K562 (cell line): ENCODE measurements around the gene SLC49A3. TPM values are rescaled to one million over a fixed set of nuclear protein-coding genes. Genes with fewer than 3 reads are reported as not detected.

ENCODE experiments used
- ATAC-seq: fragments of 200-7000 bp; cut with Tn5 transposase; 3 replicates; pipeline ENCODE4 v1.9.1; 2020; ENCODE audit warnings: moderate library complexity
- BruUV-seq: library from RNA; stranded (reverse); fragments of 400-500 nt; replicated peaks from 2 replicates; lab custom pipeline; 2021; lab: Mats Ljungman, UMichigan
- CTCF ChIA-PET: fragments of 300-600 bp; formaldehyde crosslinking; extraction: SDS; loops from one replicate; lab custom pipeline; 2021; ENCODE audit warnings: low intra/inter-chr PET ratio; lab: Yijun Ruan, JAX
- POLR2A ChIA-PET: fragments of 300-600, 350-650 bp; sonication (Branson Sonifier 250); formaldehyde crosslinking; extraction: SDS; loops from one replicate; lab custom pipeline; 2021; ENCODE audit warnings: antibody characterized with exemption, inconsistent platforms; lab: Yijun Ruan, JAX
- DNase-seq, 4 experiments: peaks; one replicate each; pipeline versions ENCODE4 v3.0.0 to v3.0.0-alpha.2; 2011 to 2018; ENCODE audit warnings: low spot score in 3 of 4, mixed read lengths in 3 of 4; ENCODE audit errors: extremely low read depth in 1 of 4
- FAIRE-seq: peaks from 2 replicates; lab custom pipeline; 2011; peaks lifted over from hg19 to GRCh38; lab: Jason Lieb, UNC
- H2AFZ ChIP-seq: 2 replicates; pipeline ENCODE4 v1.6.0; 2011; ENCODE audit warnings: low read depth, low read length, control low read depth, inconsistent platforms
- H3K27ac ChIP-seq: fragments of 200-600 bp; 3 replicates; pipeline ENCODE4 v1.8.0; 2011; ENCODE audit warnings: low read depth, mild to moderate bottlenecking, control low read depth, inconsistent platforms, low read length, moderate library complexity, mixed read lengths; ENCODE audit errors: extremely low read depth
- H3K27me3 ChIP-seq, 2 experiments: fragments of 300-600 bp in 1 of 2; 2 replicates in 1 of 2; 3 replicates in 1 of 2; pipeline versions ENCODE4 v1.6.0 to v1.8.0; 2011; ENCODE audit warnings: inconsistent platforms in 2 of 2, low read length in 2 of 2, mild to moderate bottlenecking in 1 of 2, mixed read lengths in 1 of 2, moderate library complexity in 1 of 2; ENCODE audit not compliant: control insufficient read depth in 2 of 2, insufficient read depth in 2 of 2
- H3K36me3 ChIP-seq: fragments of 300-600 bp; 3 replicates; pipeline ENCODE4 v1.8.0; 2011; ENCODE audit warnings: mild to moderate bottlenecking, low read length, inconsistent platforms; ENCODE audit not compliant: control insufficient read depth, insufficient read depth
- H3K4me1 ChIP-seq, 2 experiments: fragments of 200-600 bp in 1 of 2; replicated peaks in 1 of 2; 2 replicates in 1 of 2; 3 replicates in 1 of 2; pipeline versions ENCODE4 v1.5.1 to v1.8.0; 2011; ENCODE audit warnings: inconsistent platforms in 2 of 2, low read length in 2 of 2, mild to moderate bottlenecking in 1 of 2, mixed read lengths in 1 of 2, moderate library complexity in 1 of 2; ENCODE audit not compliant: control insufficient read depth in 2 of 2, insufficient read depth in 2 of 2
- H3K4me2 ChIP-seq: 2 replicates; pipeline ENCODE4 v1.6.1; 2011; ENCODE audit warnings: low read length, control low read depth, inconsistent platforms, mixed read lengths; ENCODE audit not compliant: insufficient read depth
- H3K4me3 ChIP-seq: fragments of 200-600 bp; sonication (generic), shearing (Covaris generic); 2 replicates; pipeline ENCODE4 v1.5.1; 2016; ENCODE audit warnings: control low read depth, inconsistent platforms
- H3K79me2 ChIP-seq: fragments of 200-600 bp; 3 replicates; pipeline ENCODE4 v1.8.0; 2011; ENCODE audit warnings: low read length, inconsistent platforms; ENCODE audit not compliant: control insufficient read depth, insufficient read depth
- H3K9ac ChIP-seq, 2 experiments: 2 replicates each; pipeline versions ENCODE4 v1.6.0 to v1.6.1; 2011; ENCODE audit warnings: low read depth in 2 of 2, low read length in 2 of 2, control low read depth in 1 of 2, inconsistent platforms in 1 of 2, mild to moderate bottlenecking in 1 of 2, mixed read lengths in 1 of 2; ENCODE audit not compliant: insufficient read depth in 1 of 2
- H3K9me1 ChIP-seq: one replicate; pipeline ENCODE4 v1.6.0; 2011; ENCODE audit warnings: inconsistent platforms, mild to moderate bottlenecking, low read length, moderate library complexity; ENCODE audit not compliant: control insufficient read depth, insufficient read depth
- H3K9me3 ChIP-seq: replicated peaks from 2 replicates; pipeline ENCODE4 v1.5.1; 2011; ENCODE audit warnings: low read depth, low read length, inconsistent platforms; ENCODE audit not compliant: control insufficient read depth, insufficient read depth
- H4K20me1 ChIP-seq: replicated peaks from 2 replicates; pipeline ENCODE4 v1.6.1; 2011; ENCODE audit warnings: low read length, inconsistent platforms, mixed read lengths; ENCODE audit not compliant: control insufficient read depth, insufficient read depth
- ATF7 ChIP-seq: fragments of 450-650 bp; IDR thresholded peaks from 2 replicates; pipeline ENCODE4 v1.7.1; 2014; ENCODE audit warnings: mild to moderate bottlenecking, moderate library complexity
- KDM1A ChIP-seq, 2 experiments: fragments of 450-650 bp; IDR thresholded peaks; 2 replicates each; pipeline ENCODE4 v1.6.1; 2016; ENCODE audit warnings: mild to moderate bottlenecking in 2 of 2
- PCBP2 ChIP-seq: fragments of 200-400 bp; formaldehyde crosslinking; IDR thresholded peaks from 2 replicates; pipeline ENCODE4 v1.6.1; 2018; ENCODE audit warnings: low read length, low read depth, mild to moderate bottlenecking, moderate library complexity; ENCODE audit not compliant: poor library complexity, severe bottlenecking
- POLR2G ChIP-seq: fragments of 200-400 bp; formaldehyde crosslinking; IDR thresholded peaks from 2 replicates; pipeline ENCODE4 v1.6.1; 2017; ENCODE audit warnings: low read depth, mild to moderate bottlenecking, antibody characterized with exemption, low read length, moderate library complexity
- ZNF75A ChIP-seq: fragments of 450-650 bp; formaldehyde crosslinking; IDR thresholded peaks from 2 replicates; pipeline ENCODE4 v1.4.0; 2020; ENCODE audit warnings: mild to moderate bottlenecking
- ZZZ3 ChIP-seq: fragments of 450-650 bp; IDR thresholded peaks from 2 replicates; pipeline ENCODE4 v1.6.1; 2016; ENCODE audit warnings: antibody characterized with exemption, mild to moderate bottlenecking, moderate library complexity
- WGBS: fragments of 100-300 bp; shearing (Covaris generic); methylation state at CpG from one replicate; pipeline ENCODE4 v1.1.6; 2016; ENCODE audit warnings: low coverage, mixed read lengths; ENCODE audit not compliant: insufficient coverage; ENCODE audit errors: missing lambda C conversion rate; 5-methylcytosine and 5-hydroxymethylcytosine counted together
- in situ Hi-C: fragments of 300-500 bp; cut with MboI; formaldehyde crosslinking; loops from 4 replicates; pipeline ENCODE4 v1.15.0; 2018; ENCODE audit warnings: inconsistent platforms, mixed read lengths
- intact Hi-C: fragments of 100-400 bp; cut with micrococcal nuclease; formaldehyde crosslinking; loops from 2 replicates; pipeline ENCODE4 v1.14.2; 2022
- polyA plus RNA-seq, 8 experiments: library from polyadenylated mRNA; depleted of rRNA in 4 of 8; stranded (reverse) in 5 of 8; unstranded in 3 of 8; fragments of >200 nt; fragmentation: Nextera tagmentation in 2 of 8; fragmentation: Illumina TruSeq in 1 of 8; extraction: Ambion mirVana in 2 of 8; extraction: Trizol in 1 of 8; gene quantifications; 2 replicates each; pipeline versions ENCODE4 v1.2.1 to v1.2.3, GENCODE V29; 2011 to 2014; ENCODE audit warnings: inconsistent platforms in 1 of 8, missing spikeins in 1 of 8
- total RNA-seq, 7 experiments: library from RNA; depleted of rRNA in 6 of 7; stranded (reverse); fragments of >200 nt in 6 of 7; fragmentation: Illumina TruSeq in 2 of 7; extraction: Trizol in 2 of 7; gene quantifications; 2 replicates each; pipeline versions ENCODE4 v1.2.1 to v1.2.3, GENCODE V29; 2011 to 2021; ENCODE audit warnings: low replicate concordance in 1 of 7
- TF ChIP-seq, protein P1 (sequence below): sonication (generic); formaldehyde crosslinking; IDR thresholded peaks from 2 replicates; pipeline ENCODE4 v1.8.1; 2023; ENCODE audit warnings: missing genetic modification reagents, mild to moderate bottlenecking, borderline replicate concordance
- TF ChIP-seq, protein P2 (sequence below): sonication (generic); formaldehyde crosslinking; IDR thresholded peaks from 2 replicates; pipeline ENCODE4 v1.8.1; 2023; ENCODE audit warnings: mild to moderate bottlenecking, missing genetic modification reagents
- TF ChIP-seq, protein P3 (sequence below): fragments of 250-450 bp; sonication (Bioruptor Pico); IDR thresholded peaks from 2 replicates; pipeline ENCODE4 v1.4.0; 2020; ENCODE audit warnings: mild to moderate bottlenecking, moderate library complexity
- TF ChIP-seq, protein P4 (sequence below): sonication (generic); formaldehyde crosslinking; IDR thresholded peaks from 2 replicates; pipeline ENCODE4 v1.9.0; 2022; ENCODE audit warnings: mild to moderate bottlenecking, missing genetic modification reagents

SLC49A3 gene
- total and polyA plus RNA-seq, 9 of the 15 experiments (the other 6 are each of a cell fraction or from before 2014, with no cell fraction given) = 0.24 to 0.41 TPM; not detected in 7

DNA sequence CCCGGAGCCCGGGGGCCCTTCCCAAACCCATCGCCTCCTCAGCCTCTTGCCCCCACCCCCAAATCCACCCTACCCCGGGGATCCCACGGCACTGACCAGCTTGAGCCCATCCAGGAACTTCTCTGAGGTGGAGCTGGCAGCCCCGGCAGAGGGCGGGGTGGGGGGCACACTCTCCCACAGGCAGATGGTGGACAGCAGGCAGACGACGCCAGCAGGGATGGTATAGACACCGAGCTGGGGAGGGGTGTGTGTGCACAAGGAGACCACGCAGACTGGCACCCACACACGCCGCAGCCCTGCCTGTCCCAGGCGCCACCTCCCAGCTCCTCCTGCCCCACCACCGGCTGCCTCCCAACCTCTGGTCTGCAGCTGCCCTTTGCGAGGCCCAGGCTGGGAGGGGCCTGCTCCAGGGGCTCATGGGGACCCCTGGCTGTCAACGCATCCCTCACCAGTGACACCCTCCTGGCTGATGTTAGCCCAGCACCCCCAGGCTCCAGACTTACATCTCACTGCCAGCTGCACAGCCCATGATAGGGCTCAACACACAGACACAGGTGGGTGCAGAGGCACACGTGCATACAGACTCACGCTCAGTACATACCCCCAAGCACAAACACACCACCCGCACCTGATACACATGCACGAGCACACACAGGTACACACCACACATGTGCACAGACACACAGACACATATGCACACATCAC, 4.2 kb downstream of the SLC49A3 start:
- H3K4me1 ChIP-seq = peaks cover 25 to 93% of the 10 kb centered on the region in 2 experiments
- no peak for ATAC-seq
- ChIA-PET POLR2A (interaction anchor here (0.5 kb wide), 1 partner anchor 1985 kb away, joined by 3 read pairs; no protein-coding TSS in a partner anchor), CTCF (interaction anchor here (0.6 kb wide), 1 partner anchor 10 kb away, joined by 5 read pairs; the partner anchor contains the start of genes ATP5ME and MYL5)
- no peaks in the 10 kb centered on the region for H3K36me3 ChIP-seq
- FAIRE-seq = peak; percentile 69
- H4K20me1 ChIP-seq = 0 out of 2 replicates have a peak, but pooled peaks cover 4% of the 10 kb centered on the region
- no peak overlapping the region for H2AFZ ChIP-seq
- H3K27me3 ChIP-seq = no peaks in the 10 kb centered on the region
- in situ Hi-C loops = no loop called here
- WGBS = 73% methylated on average over 17 of the region's 21 CpGs
- H3K4me2 ChIP-seq = no peak overlapping the region
- BruUV-seq = no TSS peak
- no peaks in the 10 kb centered on the region for H3K9me3 ChIP-seq
- DNase-seq = no peak
- H3K4me3 ChIP-seq = no peak overlapping the region
- H3K9ac ChIP-seq = peak overlapping the region in 1 of 2 experiments; percentile 68; a peak in 2 of 4 replicates
- TF ChIP-seq ATF7 (no peak), ZZZ3 (no peak), KDM1A (IDR thresholded peaks at IDR 0.05) (peak in 1 of 2 experiments; percentile 21; a peak in 1 of 4 replicates), PCBP2 (no peak), POLR2G (no peak), ZNF75A (no peak)
- TF ChIP-seq, protein P1, sequence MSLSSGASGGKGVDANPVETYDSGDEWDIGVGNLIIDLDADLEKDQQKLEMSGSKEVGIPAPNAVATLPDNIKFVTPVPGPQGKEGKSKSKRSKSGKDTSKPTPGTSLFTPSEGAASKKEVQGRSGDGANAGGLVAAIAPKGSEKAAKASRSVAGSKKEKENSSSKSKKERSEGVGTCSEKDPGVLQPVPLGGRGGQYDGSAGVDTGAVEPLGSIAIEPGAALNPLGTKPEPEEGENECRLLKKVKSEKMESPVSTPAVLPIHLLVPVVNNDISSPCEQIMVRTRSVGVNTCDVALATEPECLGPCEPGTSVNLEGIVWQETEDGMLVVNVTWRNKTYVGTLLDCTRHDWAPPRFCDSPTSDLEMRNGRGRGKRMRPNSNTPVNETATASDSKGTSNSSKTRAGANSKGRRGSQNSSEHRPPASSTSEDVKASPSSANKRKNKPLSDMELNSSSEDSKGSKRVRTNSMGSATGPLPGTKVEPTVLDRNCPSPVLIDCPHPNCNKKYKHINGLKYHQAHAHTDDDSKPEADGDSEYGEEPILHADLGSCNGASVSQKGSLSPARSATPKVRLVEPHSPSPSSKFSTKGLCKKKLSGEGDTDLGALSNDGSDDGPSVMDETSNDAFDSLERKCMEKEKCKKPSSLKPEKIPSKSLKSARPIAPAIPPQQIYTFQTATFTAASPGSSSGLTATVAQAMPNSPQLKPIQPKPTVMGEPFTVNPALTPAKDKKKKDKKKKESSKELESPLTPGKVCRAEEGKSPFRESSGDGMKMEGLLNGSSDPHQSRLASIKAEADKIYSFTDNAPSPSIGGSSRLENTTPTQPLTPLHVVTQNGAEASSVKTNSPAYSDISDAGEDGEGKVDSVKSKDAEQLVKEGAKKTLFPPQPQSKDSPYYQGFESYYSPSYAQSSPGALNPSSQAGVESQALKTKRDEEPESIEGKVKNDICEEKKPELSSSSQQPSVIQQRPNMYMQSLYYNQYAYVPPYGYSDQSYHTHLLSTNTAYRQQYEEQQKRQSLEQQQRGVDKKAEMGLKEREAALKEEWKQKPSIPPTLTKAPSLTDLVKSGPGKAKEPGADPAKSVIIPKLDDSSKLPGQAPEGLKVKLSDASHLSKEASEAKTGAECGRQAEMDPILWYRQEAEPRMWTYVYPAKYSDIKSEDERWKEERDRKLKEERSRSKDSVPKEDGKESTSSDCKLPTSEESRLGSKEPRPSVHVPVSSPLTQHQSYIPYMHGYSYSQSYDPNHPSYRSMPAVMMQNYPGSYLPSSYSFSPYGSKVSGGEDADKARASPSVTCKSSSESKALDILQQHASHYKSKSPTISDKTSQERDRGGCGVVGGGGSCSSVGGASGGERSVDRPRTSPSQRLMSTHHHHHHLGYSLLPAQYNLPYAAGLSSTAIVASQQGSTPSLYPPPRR (CRISPR knock-in tag) = no peak
- TF ChIP-seq, protein P2, sequence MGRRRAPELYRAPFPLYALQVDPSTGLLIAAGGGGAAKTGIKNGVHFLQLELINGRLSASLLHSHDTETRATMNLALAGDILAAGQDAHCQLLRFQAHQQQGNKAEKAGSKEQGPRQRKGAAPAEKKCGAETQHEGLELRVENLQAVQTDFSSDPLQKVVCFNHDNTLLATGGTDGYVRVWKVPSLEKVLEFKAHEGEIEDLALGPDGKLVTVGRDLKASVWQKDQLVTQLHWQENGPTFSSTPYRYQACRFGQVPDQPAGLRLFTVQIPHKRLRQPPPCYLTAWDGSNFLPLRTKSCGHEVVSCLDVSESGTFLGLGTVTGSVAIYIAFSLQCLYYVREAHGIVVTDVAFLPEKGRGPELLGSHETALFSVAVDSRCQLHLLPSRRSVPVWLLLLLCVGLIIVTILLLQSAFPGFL (CRISPR knock-in tag) = no peak
- TF ChIP-seq, protein P3, sequence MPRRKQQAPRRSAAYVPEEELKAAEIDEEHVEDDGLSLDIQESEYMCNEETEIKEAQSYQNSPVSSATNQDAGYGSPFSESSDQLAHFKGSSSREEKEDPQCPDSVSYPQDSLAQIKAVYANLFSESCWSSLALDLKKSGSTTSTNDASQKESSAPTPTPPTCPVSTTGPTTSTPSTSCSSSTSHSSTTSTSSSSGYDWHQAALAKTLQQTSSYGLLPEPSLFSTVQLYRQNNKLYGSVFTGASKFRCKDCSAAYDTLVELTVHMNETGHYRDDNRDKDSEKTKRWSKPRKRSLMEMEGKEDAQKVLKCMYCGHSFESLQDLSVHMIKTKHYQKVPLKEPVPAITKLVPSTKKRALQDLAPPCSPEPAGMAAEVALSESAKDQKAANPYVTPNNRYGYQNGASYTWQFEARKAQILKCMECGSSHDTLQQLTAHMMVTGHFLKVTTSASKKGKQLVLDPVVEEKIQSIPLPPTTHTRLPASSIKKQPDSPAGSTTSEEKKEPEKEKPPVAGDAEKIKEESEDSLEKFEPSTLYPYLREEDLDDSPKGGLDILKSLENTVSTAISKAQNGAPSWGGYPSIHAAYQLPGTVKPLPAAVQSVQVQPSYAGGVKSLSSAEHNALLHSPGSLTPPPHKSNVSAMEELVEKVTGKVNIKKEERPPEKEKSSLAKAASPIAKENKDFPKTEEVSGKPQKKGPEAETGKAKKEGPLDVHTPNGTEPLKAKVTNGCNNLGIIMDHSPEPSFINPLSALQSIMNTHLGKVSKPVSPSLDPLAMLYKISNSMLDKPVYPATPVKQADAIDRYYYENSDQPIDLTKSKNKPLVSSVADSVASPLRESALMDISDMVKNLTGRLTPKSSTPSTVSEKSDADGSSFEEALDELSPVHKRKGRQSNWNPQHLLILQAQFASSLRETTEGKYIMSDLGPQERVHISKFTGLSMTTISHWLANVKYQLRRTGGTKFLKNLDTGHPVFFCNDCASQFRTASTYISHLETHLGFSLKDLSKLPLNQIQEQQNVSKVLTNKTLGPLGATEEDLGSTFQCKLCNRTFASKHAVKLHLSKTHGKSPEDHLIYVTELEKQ (CRISPR knock-in tag) = no peak
- TF ChIP-seq, protein P4, sequence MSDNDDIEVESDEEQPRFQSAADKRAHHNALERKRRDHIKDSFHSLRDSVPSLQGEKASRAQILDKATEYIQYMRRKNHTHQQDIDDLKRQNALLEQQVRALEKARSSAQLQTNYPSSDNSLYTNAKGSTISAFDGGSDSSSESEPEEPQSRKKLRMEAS (CRISPR knock-in tag) = peak; percentile 33; the same call in 1 of the 2 replicates
- TF ChIP-seq, all 486 proteins: peak for 2
- peaks cover 7% of the 10 kb centered on the region; the same call in 2 of the 3 replicates for H3K79me2 ChIP-seq
- H3K9me1 ChIP-seq = no peaks in the 10 kb centered on the region
- intact Hi-C loops = loop anchor here (5.0 to 10.0 kb wide), 3 partner anchors 50 to 300 kb away; partner anchors contain the start of gene IDUA
- no peak overlapping the region for H3K27ac ChIP-seq
